ENCODE data around the gene C6orf141.

GRCh38 chr6:49550492-49551077, at the start of gene C6orf141:
- no peak for TF ChIP-seq CSDC2 (CRISPR knock-in tag; IDR thresholded peaks at IDR 0.05)
- TF ChIP-seq CSRNP3 (CRISPR knock-in tag; IDR thresholded peaks at IDR 0.05) = no peak
- TF ChIP-seq RARB (CRISPR knock-in tag; IDR thresholded peaks at IDR 0.05) = no peak
- TF ChIP-seq PATZ1 (CRISPR knock-in tag; IDR thresholded peaks at IDR 0.05; ENCODE audit: borderline replicate concordance) = no peak
- no peak for TF ChIP-seq TOX (CRISPR knock-in tag; IDR thresholded peaks at IDR 0.05; ENCODE audit: borderline replicate concordance)
